Transverse colon (tissue), 3 donors: ENCODE data around the gene UBE2M.

Source experiments
- CTCF ChIP-seq, 5 experiments: fragments of 200-600 bp in 3 of 5; fragments of 450-650 bp in 2 of 5; sonication (generic) in 3 of 5; IDR thresholded peaks; 1 replicate in 2 of 5; 2 replicates in 3 of 5; pipeline ENCODE4 v1.5.1; 2016 to 2017; ENCODE audit warnings: antibody characterized with exemption in 5 of 5, inconsistent platforms in 3 of 5, mild to moderate bottlenecking in 2 of 5, moderate library complexity in 1 of 5
- POLR2A ChIP-seq: fragments of 450-650 bp; IDR thresholded peaks from one replicate; pipeline ENCODE4 v1.6.1; 2016; ENCODE audit warnings: antibody characterized with exemption, mild to moderate bottlenecking, moderate library complexity

GRCh38 chr19:58578012-58578925, 19.9 kb upstream of the UBE2M start:
- TF ChIP-seq CTCF (IDR thresholded peaks at IDR 0.05), result no peak
- TF ChIP-seq POLR2A, result no peak
